GM12878 (cell line): ENCODE measurements around the gene AMER2. TPM values are rescaled to one million over a fixed set of nuclear protein-coding genes. Genes with fewer than 3 reads are reported as not detected.

Experiments
- ATAC-seq: fragments of 200-7000 bp; cut with Tn5 transposase; 3 replicates; pipeline ENCODE4 v1.9.1; 2020; ENCODE audit warnings: mild to moderate bottlenecking, moderate library complexity
- BruUV-seq: library from RNA; stranded (reverse); fragments of 400-500 nt; replicated peaks from 2 replicates; lab custom pipeline; 2021; lab: Mats Ljungman, UMichigan
- CTCF ChIA-PET: fragments of 300-600 bp; sonication (Branson Sonifier 250); formaldehyde crosslinking; extraction: SDS; loops from one replicate; lab custom pipeline; 2021; ENCODE audit warnings: inconsistent platforms; lab: Yijun Ruan, JAX
- POLR2A ChIA-PET: fragments of 350-600 bp; formaldehyde crosslinking; extraction: SDS; loops from one replicate; lab custom pipeline; 2021; ENCODE audit warnings: inconsistent platforms; lab: Charles Lee
- RAD21 ChIA-PET: fragments of 300-600 bp; sonication (Branson Sonifier 250); formaldehyde crosslinking; loops from one replicate; lab custom pipeline; 2023; ENCODE audit warnings: antibody characterized with exemption; ENCODE audit not compliant: unreplicated experiment; lab: Charles Lee
- SMC1A ChIA-PET: fragments of 300-600 bp; sonication (Branson Sonifier 250); formaldehyde crosslinking; loops from one replicate; lab custom pipeline; 2023; ENCODE audit not compliant: unreplicated experiment, uncharacterized antibody; lab: Charles Lee
- DNase-seq: peaks from one replicate; pipeline ENCODE4 v3.0.0-alpha.2; 2011; ENCODE audit warnings: low read depth, low spot score
- FAIRE-seq: peaks from 3 replicates; lab custom pipeline; 2011; peaks lifted over from hg19 to GRCh38; lab: Jason Lieb, UNC
- H2AFZ ChIP-seq: 2 replicates; pipeline ENCODE4 v1.6.0; 2011; ENCODE audit warnings: low read depth, low read length, control low read depth; ENCODE audit not compliant: control insufficient read depth
- H3K27ac ChIP-seq: 2 replicates; pipeline ENCODE4 v1.5.1; 2011; ENCODE audit warnings: control low read depth; ENCODE audit not compliant: control insufficient read depth, insufficient read depth
- H3K27me3 ChIP-seq, 2 experiments: replicated peaks in 1 of 2; 2 replicates each; pipeline versions ENCODE4 v1.6.0 to v1.6.1; 2011; ENCODE audit warnings: low read length in 1 of 2; ENCODE audit not compliant: control insufficient read depth in 2 of 2, insufficient read depth in 2 of 2
- H3K36me3 ChIP-seq, 2 experiments: 2 replicates each; pipeline ENCODE4 v1.5.1; 2011; ENCODE audit warnings: low read length in 1 of 2; ENCODE audit not compliant: control insufficient read depth in 2 of 2, insufficient read depth in 2 of 2
- H3K4me1 ChIP-seq: 2 replicates; pipeline ENCODE4 v1.6.1; 2011; ENCODE audit warnings: mild to moderate bottlenecking, low read length, moderate library complexity, mixed read lengths; ENCODE audit not compliant: control insufficient read depth, insufficient read depth
- H3K4me2 ChIP-seq: 2 replicates; pipeline ENCODE4 v1.6.0; 2011; ENCODE audit warnings: control low read depth; ENCODE audit not compliant: control insufficient read depth, insufficient read depth
- H3K4me3 ChIP-seq: fragments of 200-600 bp; sonication (generic); 2 replicates; pipeline ENCODE4 v1.5.1; 2016
- H3K79me2 ChIP-seq: 2 replicates; pipeline ENCODE4 v1.6.0; 2011; ENCODE audit warnings: low read length; ENCODE audit not compliant: control insufficient read depth, insufficient read depth
- H3K9ac ChIP-seq: 2 replicates; pipeline ENCODE4 v1.8.0; 2011; ENCODE audit warnings: low read length, control low read depth, mixed read lengths; ENCODE audit not compliant: control insufficient read depth, insufficient read depth
- H3K9me3 ChIP-seq: replicated peaks from 3 replicates; pipeline ENCODE4 v1.5.1; 2011; ENCODE audit warnings: mild to moderate bottlenecking, low read length; ENCODE audit not compliant: control insufficient read depth, insufficient read depth
- H4K20me1 ChIP-seq: 2 replicates; pipeline ENCODE4 v1.6.0; 2011; ENCODE audit not compliant: control insufficient read depth, insufficient read depth
- EZH2 ChIP-seq: IDR thresholded peaks from 2 replicates; pipeline ENCODE4 v1.6.1; 2012; ENCODE audit warnings: low read depth, mild to moderate bottlenecking, control low read depth, inconsistent platforms, low read length, borderline replicate concordance; ENCODE audit not compliant: control insufficient read depth
- MTA3 ChIP-seq: IDR thresholded peaks from 2 replicates; pipeline ENCODE4 v1.6.1; 2012; ENCODE audit warnings: low read length, inconsistent platforms, borderline replicate concordance
- MXI1 ChIP-seq: fragments of 150-350 bp; IDR thresholded peaks from 2 replicates; pipeline ENCODE4 v1.6.1; 2011; ENCODE audit warnings: low read depth, mild to moderate bottlenecking, inconsistent platforms, low read length, improper control_type of control experiment
- NFYB ChIP-seq: IDR thresholded peaks from 2 replicates; pipeline ENCODE4 v1.6.1; 2011; ENCODE audit warnings: low read depth, mild to moderate bottlenecking, low read length, improper control_type of control experiment, moderate library complexity; ENCODE audit not compliant: insufficient read depth
- POLR2AphosphoS2 ChIP-seq: IDR thresholded peaks from 2 replicates; pipeline ENCODE4 v1.6.1; 2011; ENCODE audit warnings: low read depth, mild to moderate bottlenecking, low read length, improper control_type of control experiment, moderate library complexity
- SMAD1 ChIP-seq: fragments of 450-650 bp; IDR thresholded peaks from 2 replicates; pipeline ENCODE4 v1.6.1; 2018; ENCODE audit warnings: mild to moderate bottlenecking, low read depth; ENCODE audit not compliant: partially characterized antibody
- WGBS: methylation state at CpG from one replicate; pipeline ENCODE4 v1.1.6; 2016; ENCODE audit warnings: low lambda C conversion rate; ENCODE audit not compliant: insufficient replicate concordance, insufficient coverage; ENCODE audit errors: missing lambda C conversion rate; 5-methylcytosine and 5-hydroxymethylcytosine counted together
- in situ Hi-C: fragments of 300-500 bp; cut with MboI; formaldehyde crosslinking; loops from 9 replicates; pipeline ENCODE4 v1.14.3; 2018; ENCODE audit warnings: mixed read lengths
- intact Hi-C: fragments of 100-400 bp; cut with micrococcal nuclease; formaldehyde crosslinking; loops from one replicate; pipeline ENCODE4 v1.14.2; 2022; ENCODE audit not compliant: unreplicated experiment
- polyA plus RNA-seq, 11 experiments: library from polyadenylated mRNA; depleted of rRNA in 4 of 11; unstranded in 6 of 11; stranded (reverse) in 5 of 11; fragments of >200 nt; fragmentation: Nextera tagmentation in 4 of 11; fragmentation: Illumina TruSeq in 1 of 11; extraction: Ambion mirVana in 4 of 11; extraction: Trizol in 1 of 11; gene quantifications; 1 replicate in 1 of 11; 2 replicates in 10 of 11; pipeline versions ENCODE4 v1.2.1 to v1.2.3, GENCODE V29; 2011 to 2016; ENCODE audit warnings: inconsistent platforms in 2 of 11, missing spikeins in 2 of 11, low read depth in 1 of 11
- total RNA-seq, 4 experiments: library from RNA; depleted of rRNA in 3 of 4; stranded (reverse); fragments of >200 nt in 3 of 4; fragmentation: Illumina TruSeq in 1 of 4; extraction: Trizol in 1 of 4; gene quantifications; 2 replicates each; pipeline versions ENCODE4 v1.2.1 to v1.2.3, GENCODE V29; 2013 to 2021
- TF ChIP-seq, protein P1 (sequence below): fragments of 450-650 bp; IDR thresholded peaks from 2 replicates; pipeline ENCODE4 v1.6.1; 2014; ENCODE audit warnings: mild to moderate bottlenecking
- TF ChIP-seq, protein P2 (sequence below): fragments of 450-650 bp; IDR thresholded peaks from 2 replicates; pipeline ENCODE4 v1.6.1; 2017; ENCODE audit warnings: mild to moderate bottlenecking
- TF ChIP-seq, protein P3 (sequence below): IDR thresholded peaks from 2 replicates; pipeline ENCODE4 v1.6.1; 2011; ENCODE audit warnings: low read depth, mild to moderate bottlenecking, low read length, moderate library complexity, borderline replicate concordance; ENCODE audit errors: extremely low read depth

AMER2 gene
- total and polyA plus RNA-seq, 10 of the 15 experiments (the other 5 are each of a cell fraction or from before 2014, with no cell fraction given): 0.01 to 0.34 (median 0.21) TPM

DNA sequence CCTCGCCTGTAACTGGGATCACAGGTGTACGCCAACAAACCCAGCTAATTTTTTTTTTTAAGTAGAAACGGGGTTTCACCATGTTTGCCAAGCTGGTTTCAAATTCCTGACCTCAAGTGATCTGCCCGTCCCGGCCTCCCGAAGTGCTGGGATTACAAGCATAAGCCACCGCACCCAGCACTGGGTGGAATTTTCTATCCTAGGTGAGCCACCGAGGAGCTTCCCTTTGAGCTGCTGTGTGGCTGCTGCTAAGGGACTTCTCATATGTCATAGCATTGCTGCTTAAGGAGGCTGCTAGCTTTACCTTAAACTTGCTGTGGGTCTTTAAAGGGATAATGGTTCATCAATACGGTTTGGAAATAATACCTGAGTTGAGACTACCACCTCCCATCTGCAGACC, 2.9 kb upstream of the AMER2 start:
- DNase-seq (no peak), ATAC-seq (no peak), FAIRE-seq (no peak)
- ChIA-PET SMC1A (interaction anchor here (1.5 kb wide), 1 partner anchor 78 kb away, joined by 3 read pairs; no protein-coding TSS in a partner anchor), RAD21 (no interaction called here), POLR2A (no interaction called here), CTCF (interaction anchor here (0.6 to 1.1 kb wide), 2 partner anchors 61 to 90 kb away, joined by 3 read pairs; no protein-coding TSS in a partner anchor)
- Histone ChIP-seq H3K36me3 (no peaks in the 10 kb centered on the region), H3K27me3 (peaks cover 6 to 8% of the 10 kb centered on the region in 2 experiments), H3K9ac (no peak overlapping the region), H3K9me3 (peaks cover 31% of the 10 kb centered on the region), H4K20me1 (no peaks in the 10 kb centered on the region), H3K27ac (no peak overlapping the region), H3K4me1 (peaks cover 13% of the 10 kb centered on the region), H3K4me2 (no peak overlapping the region), H3K79me2 (no peaks in the 10 kb centered on the region), H3K4me3 (no peak overlapping the region), H2AFZ (no peak overlapping the region)
- BruUV-seq: no TSS peak
- TF ChIP-seq, protein P1, sequence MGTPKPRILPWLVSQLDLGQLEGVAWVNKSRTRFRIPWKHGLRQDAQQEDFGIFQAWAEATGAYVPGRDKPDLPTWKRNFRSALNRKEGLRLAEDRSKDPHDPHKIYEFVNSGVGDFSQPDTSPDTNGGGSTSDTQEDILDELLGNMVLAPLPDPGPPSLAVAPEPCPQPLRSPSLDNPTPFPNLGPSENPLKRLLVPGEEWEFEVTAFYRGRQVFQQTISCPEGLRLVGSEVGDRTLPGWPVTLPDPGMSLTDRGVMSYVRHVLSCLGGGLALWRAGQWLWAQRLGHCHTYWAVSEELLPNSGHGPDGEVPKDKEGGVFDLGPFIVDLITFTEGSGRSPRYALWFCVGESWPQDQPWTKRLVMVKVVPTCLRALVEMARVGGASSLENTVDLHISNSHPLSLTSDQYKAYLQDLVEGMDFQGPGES: no peak
- TF ChIP-seq SMAD1: no peak
- TF ChIP-seq MTA3: no peak
- TF ChIP-seq, protein P2, sequence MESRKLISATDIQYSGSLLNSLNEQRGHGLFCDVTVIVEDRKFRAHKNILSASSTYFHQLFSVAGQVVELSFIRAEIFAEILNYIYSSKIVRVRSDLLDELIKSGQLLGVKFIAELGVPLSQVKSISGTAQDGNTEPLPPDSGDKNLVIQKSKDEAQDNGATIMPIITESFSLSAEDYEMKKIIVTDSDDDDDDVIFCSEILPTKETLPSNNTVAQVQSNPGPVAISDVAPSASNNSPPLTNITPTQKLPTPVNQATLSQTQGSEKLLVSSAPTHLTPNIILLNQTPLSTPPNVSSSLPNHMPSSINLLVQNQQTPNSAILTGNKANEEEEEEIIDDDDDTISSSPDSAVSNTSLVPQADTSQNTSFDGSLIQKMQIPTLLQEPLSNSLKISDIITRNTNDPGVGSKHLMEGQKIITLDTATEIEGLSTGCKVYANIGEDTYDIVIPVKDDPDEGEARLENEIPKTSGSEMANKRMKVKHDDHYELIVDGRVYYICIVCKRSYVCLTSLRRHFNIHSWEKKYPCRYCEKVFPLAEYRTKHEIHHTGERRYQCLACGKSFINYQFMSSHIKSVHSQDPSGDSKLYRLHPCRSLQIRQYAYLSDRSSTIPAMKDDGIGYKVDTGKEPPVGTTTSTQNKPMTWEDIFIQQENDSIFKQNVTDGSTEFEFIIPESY: no peak
- TF ChIP-seq POLR2AphosphoS2: no peak
- TF ChIP-seq MXI1: no peak
- no peak for TF ChIP-seq EZH2
- no peak for TF ChIP-seq NFYB
- TF ChIP-seq, protein P3, sequence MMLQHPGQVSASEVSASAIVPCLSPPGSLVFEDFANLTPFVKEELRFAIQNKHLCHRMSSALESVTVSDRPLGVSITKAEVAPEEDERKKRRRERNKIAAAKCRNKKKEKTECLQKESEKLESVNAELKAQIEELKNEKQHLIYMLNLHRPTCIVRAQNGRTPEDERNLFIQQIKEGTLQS: no peak
- WGBS: 80% methylated on average over 9 of the region's 9 CpGs
- intact Hi-C loops: no loop called here
- in situ Hi-C loops: no loop called here
